Fibroblast of pulmonary artery (primary cell): ENCODE results near the gene MYOM1.
"Not testable (repeated sequence)": the region's sequence is repeated elsewhere in the genome, so short reads cannot be mapped to it uniquely, and the experiment has no call there.

Experiments
- DNase-seq: peaks from one replicate; pipeline ENCODE4 v3.0.0-alpha.2; 2010; ENCODE audit warnings: low read depth
- H3K4me3 ChIP-seq: replicated peaks from 2 replicates; pipeline ENCODE4 v1.5.1; 2011; ENCODE audit warnings: low read depth, mild to moderate bottlenecking, control low read depth, low read length, moderate library complexity
- CTCF ChIP-seq: IDR thresholded peaks from 2 replicates; pipeline ENCODE4 v1.5.1; 2011; ENCODE audit warnings: mild to moderate bottlenecking, control low read depth, low read length, inconsistent platforms; ENCODE audit errors: missing control alignments

The MYOM1 gene

GRCh38 chr18:3040881-3041280 is 178.9 kb downstream of the MYOM1 start:
- no peak overlapping the region for H3K4me3 ChIP-seq
- no peak for TF ChIP-seq CTCF
- DNase-seq: no peak

DNA sequence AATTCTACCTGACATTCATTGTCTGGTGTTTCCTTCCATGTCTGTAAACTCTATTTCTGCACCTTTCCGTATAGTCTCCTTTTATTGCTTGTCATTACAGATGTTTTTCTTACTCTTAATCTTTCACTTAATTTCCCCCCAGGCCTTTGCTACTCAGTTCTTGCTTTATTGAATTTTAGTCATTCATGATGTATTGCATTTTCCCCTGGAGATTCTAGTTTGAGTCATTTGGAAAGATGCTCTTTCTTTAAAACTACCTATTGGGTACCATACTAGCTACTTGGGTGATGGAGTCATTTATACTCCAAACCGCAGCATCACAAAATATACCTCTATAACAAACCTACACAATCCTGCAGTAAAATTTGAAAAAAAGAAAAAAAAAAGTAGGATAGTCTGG is 179.6 kb downstream of the MYOM1 start:
- no peak for TF ChIP-seq CTCF
- no peak for DNase-seq
- H3K4me3 ChIP-seq: no peak overlapping the region

DNA sequence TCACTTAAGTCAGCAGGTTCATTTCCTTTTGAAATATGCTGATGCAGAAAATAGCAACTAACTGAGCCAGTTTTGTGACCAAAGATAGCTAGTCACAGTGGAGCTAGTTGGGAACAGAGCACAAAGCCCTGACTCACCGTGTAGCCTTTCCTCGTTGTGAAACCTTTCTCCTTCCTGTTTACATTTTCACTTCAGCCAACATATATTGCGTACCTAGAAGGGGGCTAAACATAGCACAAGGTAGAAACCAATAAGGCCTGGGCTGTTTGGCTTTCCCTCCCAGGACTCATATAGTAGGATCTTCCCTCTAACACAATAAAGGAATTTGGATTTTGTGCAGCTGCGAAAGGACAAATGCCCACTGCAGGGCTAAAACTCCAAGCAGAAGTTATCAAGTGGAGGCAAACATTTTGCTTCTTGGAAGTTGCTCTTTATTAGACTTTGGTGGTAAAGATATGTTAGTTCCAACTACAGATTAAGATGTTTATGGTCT is 182.3 kb downstream of the MYOM1 start:
- DNase-seq: peak; percentile 92
- no peak overlapping the region for H3K4me3 ChIP-seq
- no peak for TF ChIP-seq CTCF

GRCh38 chr18:3036108-3036507 is 183.7 kb downstream of the MYOM1 start:
- no peak for TF ChIP-seq CTCF
- H3K4me3 ChIP-seq: no peak overlapping the region
- DNase-seq: no peak

- no peak for DNase-seq
- TF ChIP-seq CTCF: no peak
- H3K4me3 ChIP-seq: no peak overlapping the region
Measured at GRCh38 chr18:3035635-3036034, 184.1 kb downstream of the MYOM1 start.

DNA sequence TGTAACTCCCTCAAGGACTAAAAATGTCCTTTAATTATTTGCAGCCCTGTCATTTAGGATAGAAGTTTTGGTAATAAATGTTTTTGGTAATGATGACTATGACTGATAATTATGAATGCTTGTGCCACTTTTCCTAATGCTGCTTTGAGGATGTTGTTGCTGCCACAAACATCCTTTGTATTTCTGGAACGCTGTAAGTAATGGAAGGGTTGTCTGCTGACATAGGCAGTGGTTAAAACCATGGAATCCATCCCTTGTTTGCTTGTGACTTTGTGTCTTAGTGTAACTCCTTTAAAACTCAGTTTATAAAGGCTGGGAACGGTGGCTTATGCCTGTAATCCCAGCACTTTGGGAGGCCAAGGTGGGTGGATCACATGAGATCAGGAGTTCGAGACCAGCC is 187.0 kb downstream of the MYOM1 start:
- no peak for TF ChIP-seq CTCF
- DNase-seq: no peak
- no peak overlapping the region for H3K4me3 ChIP-seq

DNA sequence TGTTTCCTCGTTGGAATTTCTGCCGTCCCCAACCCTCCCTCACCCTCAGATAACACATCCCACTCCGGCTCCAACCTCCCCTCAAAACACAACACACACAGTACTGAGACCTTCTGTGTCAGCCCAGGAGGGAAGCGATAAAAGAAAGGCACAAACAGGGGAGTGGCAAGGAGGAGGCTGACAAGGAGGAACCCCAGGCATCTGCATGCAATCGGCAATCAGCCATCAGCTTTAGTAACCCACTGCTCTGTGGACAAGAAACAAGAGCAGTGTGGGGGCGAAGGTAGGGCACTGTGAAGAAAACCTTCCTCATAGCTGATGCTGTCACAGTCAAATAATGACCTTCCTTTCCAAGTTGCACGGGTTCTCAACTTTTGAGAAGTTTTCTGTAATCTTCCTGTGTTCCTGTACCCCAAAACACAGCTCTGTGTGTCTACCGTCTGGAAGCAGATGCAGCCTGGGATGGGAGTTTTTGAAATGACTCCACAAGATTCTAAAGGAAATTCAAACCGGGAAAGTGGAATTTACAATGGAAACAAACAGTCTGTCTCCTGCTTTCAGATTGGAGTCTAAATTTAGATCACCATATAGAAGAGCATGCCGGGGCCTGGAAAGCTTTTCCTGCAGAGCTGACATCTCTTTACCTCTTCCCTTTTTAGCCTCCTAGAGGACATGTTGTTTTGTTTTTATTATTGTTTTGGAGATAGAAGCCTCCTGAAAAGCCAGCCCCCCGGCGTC is 190.4 kb downstream of the MYOM1 start:
- peak; percentile 39 for DNase-seq
- H3K4me3 ChIP-seq: no peak overlapping the region
- no peak for TF ChIP-seq CTCF

DNA sequence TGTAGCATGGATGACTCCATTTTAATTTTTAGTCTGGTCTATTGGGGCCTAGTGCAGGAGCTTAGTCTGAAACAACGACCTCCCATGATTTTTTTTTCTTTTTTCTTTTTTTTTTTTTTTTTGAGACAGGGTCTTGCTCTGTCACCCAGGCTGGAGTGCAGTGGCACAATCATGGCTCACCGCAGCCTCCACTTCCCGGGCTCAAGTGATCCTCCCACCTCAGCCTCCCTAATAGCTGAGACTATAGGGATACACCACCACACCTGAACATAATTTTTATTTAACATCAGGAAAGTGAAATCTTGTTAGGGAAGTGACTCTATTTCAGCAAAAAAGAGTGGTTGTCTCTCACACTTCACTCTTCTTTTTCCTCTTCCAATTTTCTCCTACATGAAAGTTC is 191.7 kb downstream of the MYOM1 start:
- H3K4me3 ChIP-seq, DNase-seq: not testable (repeated sequence)
